ENCODE measurements around the gene PFDN5. TPM values are rescaled to one million over a fixed set of nuclear protein-coding genes. Genes with fewer than 3 reads are reported as not detected.

The PFDN5 gene
- total and polyA plus RNA-seq, 10 of the 15 experiments (the other 5 are each of a cell fraction or from before 2014, with no cell fraction given), result 300 to 1,596 (median 495) TPM

DNA sequence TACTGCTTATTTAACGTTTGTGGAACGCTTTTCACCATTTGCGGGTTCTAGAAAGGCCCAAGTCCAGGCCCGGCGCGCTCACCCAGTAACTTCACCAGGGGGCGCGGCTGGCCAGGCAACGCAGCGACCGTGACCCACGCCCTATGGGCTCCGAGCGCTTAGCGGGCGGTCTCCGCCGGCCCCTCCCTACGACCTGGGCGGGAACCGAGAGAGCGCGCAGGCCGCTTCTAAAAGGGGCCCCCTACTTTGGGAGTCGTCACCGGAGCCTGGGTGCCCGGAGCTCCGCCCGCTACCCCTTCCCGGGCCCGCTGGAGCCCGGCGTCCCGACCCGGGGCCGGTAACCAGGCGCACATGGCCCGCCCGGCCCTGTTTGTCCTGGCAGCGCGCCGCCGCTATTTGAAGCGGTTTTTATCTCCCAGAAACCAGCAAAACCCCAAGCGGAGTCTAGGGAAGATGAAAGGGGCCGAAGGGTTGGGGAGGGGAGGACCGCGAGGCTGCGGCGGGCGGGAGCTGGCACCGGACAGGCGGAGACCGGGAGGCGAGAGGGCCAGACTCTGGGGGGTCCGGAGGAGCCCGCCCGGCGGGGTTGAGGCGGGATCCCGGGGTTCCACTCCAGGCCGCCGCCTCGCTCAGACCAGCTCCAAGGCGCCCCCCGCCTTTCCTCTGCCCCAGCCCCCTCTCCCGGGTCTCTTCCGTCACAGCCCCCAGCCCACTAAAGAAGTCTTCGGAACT is 29.6 kb downstream of the PFDN5 start (continued):
- TF ChIP-seq, protein P1, sequence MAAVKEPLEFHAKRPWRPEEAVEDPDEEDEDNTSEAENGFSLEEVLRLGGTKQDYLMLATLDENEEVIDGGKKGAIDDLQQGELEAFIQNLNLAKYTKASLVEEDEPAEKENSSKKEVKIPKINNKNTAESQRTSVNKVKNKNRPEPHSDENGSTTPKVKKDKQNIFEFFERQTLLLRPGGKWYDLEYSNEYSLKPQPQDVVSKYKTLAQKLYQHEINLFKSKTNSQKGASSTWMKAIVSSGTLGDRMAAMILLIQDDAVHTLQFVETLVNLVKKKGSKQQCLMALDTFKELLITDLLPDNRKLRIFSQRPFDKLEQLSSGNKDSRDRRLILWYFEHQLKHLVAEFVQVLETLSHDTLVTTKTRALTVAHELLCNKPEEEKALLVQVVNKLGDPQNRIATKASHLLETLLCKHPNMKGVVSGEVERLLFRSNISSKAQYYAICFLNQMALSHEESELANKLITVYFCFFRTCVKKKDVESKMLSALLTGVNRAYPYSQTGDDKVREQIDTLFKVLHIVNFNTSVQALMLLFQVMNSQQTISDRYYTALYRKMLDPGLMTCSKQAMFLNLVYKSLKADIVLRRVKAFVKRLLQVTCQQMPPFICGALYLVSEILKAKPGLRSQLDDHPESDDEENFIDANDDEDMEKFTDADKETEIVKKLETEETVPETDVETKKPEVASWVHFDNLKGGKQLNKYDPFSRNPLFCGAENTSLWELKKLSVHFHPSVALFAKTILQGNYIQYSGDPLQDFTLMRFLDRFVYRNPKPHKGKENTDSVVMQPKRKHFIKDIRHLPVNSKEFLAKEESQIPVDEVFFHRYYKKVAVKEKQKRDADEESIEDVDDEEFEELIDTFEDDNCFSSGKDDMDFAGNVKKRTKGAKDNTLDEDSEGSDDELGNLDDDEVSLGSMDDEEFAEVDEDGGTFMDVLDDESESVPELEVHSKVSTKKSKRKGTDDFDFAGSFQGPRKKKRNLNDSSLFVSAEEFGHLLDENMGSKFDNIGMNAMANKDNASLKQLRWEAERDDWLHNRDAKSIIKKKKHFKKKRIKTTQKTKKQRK (IDR thresholded peaks at IDR 0.05; ENCODE audit: low read depth, low read length), result no peak
- TF ChIP-seq, protein P2, sequence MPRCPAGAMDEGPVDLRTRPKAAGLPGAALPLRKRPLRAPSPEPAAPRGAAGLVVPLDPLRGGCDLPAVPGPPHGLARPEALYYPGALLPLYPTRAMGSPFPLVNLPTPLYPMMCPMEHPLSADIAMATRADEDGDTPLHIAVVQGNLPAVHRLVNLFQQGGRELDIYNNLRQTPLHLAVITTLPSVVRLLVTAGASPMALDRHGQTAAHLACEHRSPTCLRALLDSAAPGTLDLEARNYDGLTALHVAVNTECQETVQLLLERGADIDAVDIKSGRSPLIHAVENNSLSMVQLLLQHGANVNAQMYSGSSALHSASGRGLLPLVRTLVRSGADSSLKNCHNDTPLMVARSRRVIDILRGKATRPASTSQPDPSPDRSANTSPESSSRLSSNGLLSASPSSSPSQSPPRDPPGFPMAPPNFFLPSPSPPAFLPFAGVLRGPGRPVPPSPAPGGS (IDR thresholded peaks at IDR 0.05; ENCODE audit: borderline replicate concordance, insufficient read depth, low read depth, low read length, poor library complexity, severe bottlenecking), result no peak
- TF ChIP-seq RAD51 (IDR thresholded peaks at IDR 0.05) (no peak), TCF12 (IDR thresholded peaks at IDR 0.05; ENCODE audit: low read depth, low read length) (peak; percentile 45; the same call in 1 of the 2 replicates), PAX5 (IDR thresholded peaks at IDR 0.05; ENCODE audit: borderline replicate concordance, low read depth, low read length) (peak; percentile 100), TBL1XR1 (IDR thresholded peaks at IDR 0.05; ENCODE audit: low read depth, low read length) (peak; percentile 70; the same call in 1 of the 2 replicates), RBBP5 (conservative IDR thresholded peaks at IDR 0.05) (no peak), CBX5 (IDR thresholded peaks at IDR 0.05; ENCODE audit: low read depth) (no peak), GATAD2B (conservative IDR thresholded peaks at IDR 0.05; ENCODE audit: low read depth) (peak; percentile 85), CREB1 (IDR thresholded peaks at IDR 0.05; ENCODE audit: low read depth) (0 out of 2 replicates have a peak, but pooled peaks have one; percentile 13), IKZF2 (IDR thresholded peaks at IDR 0.05) (peak in 1 of 2 experiments; percentile 6; a peak in 1 of 4 replicates), BCL11A (IDR thresholded peaks at IDR 0.05; ENCODE audit: low read depth, low read length) (no peak), NFIC (IDR thresholded peaks at IDR 0.05; ENCODE audit: low read depth, low read length) (no peak), SUZ12 (IDR thresholded peaks at IDR 0.05; ENCODE audit: unreplicated experiment) (no peak)
- TF ChIP-seq, protein P3, sequence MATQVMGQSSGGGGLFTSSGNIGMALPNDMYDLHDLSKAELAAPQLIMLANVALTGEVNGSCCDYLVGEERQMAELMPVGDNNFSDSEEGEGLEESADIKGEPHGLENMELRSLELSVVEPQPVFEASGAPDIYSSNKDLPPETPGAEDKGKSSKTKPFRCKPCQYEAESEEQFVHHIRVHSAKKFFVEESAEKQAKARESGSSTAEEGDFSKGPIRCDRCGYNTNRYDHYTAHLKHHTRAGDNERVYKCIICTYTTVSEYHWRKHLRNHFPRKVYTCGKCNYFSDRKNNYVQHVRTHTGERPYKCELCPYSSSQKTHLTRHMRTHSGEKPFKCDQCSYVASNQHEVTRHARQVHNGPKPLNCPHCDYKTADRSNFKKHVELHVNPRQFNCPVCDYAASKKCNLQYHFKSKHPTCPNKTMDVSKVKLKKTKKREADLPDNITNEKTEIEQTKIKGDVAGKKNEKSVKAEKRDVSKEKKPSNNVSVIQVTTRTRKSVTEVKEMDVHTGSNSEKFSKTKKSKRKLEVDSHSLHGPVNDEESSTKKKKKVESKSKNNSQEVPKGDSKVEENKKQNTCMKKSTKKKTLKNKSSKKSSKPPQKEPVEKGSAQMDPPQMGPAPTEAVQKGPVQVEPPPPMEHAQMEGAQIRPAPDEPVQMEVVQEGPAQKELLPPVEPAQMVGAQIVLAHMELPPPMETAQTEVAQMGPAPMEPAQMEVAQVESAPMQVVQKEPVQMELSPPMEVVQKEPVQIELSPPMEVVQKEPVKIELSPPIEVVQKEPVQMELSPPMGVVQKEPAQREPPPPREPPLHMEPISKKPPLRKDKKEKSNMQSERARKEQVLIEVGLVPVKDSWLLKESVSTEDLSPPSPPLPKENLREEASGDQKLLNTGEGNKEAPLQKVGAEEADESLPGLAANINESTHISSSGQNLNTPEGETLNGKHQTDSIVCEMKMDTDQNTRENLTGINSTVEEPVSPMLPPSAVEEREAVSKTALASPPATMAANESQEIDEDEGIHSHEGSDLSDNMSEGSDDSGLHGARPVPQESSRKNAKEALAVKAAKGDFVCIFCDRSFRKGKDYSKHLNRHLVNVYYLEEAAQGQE (IDR thresholded peaks at IDR 0.05; ENCODE audit: low read depth, low read length), result no peak
- TF ChIP-seq, protein P4, sequence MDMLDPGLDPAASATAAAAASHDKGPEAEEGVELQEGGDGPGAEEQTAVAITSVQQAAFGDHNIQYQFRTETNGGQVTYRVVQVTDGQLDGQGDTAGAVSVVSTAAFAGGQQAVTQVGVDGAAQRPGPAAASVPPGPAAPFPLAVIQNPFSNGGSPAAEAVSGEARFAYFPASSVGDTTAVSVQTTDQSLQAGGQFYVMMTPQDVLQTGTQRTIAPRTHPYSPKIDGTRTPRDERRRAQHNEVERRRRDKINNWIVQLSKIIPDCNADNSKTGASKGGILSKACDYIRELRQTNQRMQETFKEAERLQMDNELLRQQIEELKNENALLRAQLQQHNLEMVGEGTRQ (IDR thresholded peaks at IDR 0.05; ENCODE audit: borderline replicate concordance, low read depth, low read length), result no peak
- TF ChIP-seq, protein P5, sequence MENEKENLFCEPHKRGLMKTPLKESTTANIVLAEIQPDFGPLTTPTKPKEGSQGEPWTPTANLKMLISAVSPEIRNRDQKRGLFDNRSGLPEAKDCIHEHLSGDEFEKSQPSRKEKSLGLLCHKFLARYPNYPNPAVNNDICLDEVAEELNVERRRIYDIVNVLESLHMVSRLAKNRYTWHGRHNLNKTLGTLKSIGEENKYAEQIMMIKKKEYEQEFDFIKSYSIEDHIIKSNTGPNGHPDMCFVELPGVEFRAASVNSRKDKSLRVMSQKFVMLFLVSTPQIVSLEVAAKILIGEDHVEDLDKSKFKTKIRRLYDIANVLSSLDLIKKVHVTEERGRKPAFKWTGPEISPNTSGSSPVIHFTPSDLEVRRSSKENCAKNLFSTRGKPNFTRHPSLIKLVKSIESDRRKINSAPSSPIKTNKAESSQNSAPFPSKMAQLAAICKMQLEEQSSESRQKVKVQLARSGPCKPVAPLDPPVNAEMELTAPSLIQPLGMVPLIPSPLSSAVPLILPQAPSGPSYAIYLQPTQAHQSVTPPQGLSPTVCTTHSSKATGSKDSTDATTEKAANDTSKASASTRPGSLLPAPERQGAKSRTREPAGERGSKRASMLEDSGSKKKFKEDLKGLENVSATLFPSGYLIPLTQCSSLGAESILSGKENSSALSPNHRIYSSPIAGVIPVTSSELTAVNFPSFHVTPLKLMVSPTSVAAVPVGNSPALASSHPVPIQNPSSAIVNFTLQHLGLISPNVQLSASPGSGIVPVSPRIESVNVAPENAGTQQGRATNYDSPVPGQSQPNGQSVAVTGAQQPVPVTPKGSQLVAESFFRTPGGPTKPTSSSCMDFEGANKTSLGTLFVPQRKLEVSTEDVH (IDR thresholded peaks at IDR 0.05; ENCODE audit: low read depth, partially characterized antibody), result no peak

Measured in GM12878 (cell line).